ENCODE measurements around the gene CALU. TPM values are rescaled to one million over a fixed set of nuclear protein-coding genes. Genes with fewer than 3 reads are reported as not detected.

CALU gene
- total RNA-seq, 6 donors from 2014 or later, result 25.1 to 113 (median 76.6) TPM

DNA sequence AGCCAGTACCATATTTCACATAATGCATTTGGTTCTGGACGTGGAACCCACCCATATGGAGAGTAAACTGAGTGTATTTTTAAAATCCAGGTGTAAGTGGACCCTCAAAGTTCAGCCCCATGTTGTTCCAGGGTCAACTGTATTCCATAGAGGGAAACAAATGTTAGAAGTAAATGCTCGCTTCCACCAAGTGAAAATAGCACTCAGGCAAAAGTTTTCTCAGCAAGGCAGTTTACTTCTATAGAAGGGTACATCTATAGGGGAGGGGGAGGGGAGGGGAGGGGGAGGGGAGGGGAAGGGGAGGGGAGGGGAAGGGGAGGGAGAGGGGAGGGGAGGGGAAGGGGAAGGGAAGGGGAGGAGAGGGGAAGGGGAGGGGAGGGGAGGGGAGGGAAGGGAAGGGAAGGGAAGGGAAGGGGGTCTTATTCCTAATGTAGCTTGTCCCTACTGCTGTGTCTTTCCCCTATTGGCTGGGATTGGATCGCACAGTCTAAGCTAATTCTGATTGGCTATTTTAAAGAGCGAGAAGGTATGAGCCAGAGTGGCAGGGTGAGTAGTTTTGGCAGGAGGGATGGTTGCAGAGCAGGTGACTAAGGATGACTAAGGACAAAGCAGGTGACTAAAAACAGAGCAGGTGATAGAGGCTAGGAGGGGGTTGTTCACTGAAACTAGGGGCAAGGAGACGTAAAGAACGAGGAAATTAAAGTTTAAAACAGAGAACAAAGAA lies 37.9 kb upstream of the CALU start:
- Histone ChIP-seq H3K9me3 (no peaks in the 10 kb centered on the region), H3K27ac (no peak overlapping the region), H3K36me3 (no peaks in the 10 kb centered on the region), H3K27me3 (peaks cover 0 to 22% (median 3%) of the 10 kb centered on the region in 4 donors), H3K4me1 (peaks cover 0 to 9% (median 7%) of the 10 kb centered on the region in 4 donors), H3K4me3 (no peak overlapping the region)
- 80 to 82% methylated on average over 6 of the region's 6 CpGs for WGBS, 2 donors
- ATAC-seq (ENCODE audit: low FRiP score in 2 of 2) (no peak), DNase-seq (no peak)
- no peak for TF ChIP-seq POLR2A (IDR thresholded peaks at IDR 0.05)
- no peak for TF ChIP-seq POLR2AphosphoS5 (IDR thresholded peaks at IDR 0.05)
- TF ChIP-seq, protein P1, sequence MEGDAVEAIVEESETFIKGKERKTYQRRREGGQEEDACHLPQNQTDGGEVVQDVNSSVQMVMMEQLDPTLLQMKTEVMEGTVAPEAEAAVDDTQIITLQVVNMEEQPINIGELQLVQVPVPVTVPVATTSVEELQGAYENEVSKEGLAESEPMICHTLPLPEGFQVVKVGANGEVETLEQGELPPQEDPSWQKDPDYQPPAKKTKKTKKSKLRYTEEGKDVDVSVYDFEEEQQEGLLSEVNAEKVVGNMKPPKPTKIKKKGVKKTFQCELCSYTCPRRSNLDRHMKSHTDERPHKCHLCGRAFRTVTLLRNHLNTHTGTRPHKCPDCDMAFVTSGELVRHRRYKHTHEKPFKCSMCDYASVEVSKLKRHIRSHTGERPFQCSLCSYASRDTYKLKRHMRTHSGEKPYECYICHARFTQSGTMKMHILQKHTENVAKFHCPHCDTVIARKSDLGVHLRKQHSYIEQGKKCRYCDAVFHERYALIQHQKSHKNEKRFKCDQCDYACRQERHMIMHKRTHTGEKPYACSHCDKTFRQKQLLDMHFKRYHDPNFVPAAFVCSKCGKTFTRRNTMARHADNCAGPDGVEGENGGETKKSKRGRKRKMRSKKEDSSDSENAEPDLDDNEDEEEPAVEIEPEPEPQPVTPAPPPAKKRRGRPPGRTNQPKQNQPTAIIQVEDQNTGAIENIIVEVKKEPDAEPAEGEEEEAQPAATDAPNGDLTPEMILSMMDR (IDR thresholded peaks at IDR 0.05), result no peak
- no peak for TF ChIP-seq EP300 (IDR thresholded peaks at IDR 0.05)

DNA sequence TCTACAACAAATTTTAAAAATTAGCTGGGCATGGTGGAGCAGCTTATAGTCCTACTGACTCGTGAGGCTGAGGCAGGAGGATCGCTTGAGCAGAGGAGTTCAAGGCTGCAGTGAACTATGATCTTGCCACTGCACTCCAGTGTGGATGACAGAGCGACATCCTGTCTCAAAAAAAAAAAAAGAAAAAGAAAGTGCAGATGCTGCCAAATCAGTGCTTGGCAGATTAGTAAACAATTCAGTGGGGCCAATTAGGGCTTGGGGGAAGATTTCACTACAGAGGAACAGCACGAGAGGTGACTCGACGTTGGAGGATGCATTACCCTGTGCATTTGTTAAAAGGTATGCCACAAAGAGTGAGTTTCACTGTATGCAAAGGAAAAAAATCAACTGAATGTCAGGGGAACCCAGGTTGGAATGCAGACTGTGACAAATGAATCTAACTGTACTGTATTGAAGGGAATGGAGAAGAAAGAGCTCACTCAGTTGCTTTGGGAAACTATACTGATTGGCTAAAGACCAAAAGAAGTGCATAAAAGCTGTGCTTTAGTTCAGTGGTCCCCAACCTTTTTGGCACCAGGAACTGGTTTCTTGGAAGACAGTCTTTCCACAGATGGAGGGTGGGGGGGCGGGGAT lies 35.4 kb upstream of the CALU start:
- no peak overlapping the region for H3K27ac ChIP-seq
- TF ChIP-seq, protein P1 (IDR thresholded peaks at IDR 0.05), result no peak
- no peak for TF ChIP-seq EP300 (IDR thresholded peaks at IDR 0.05)
- no peak for TF ChIP-seq POLR2A (IDR thresholded peaks at IDR 0.05)
- TF ChIP-seq POLR2AphosphoS5 (IDR thresholded peaks at IDR 0.05), result no peak
- no peaks in the 10 kb centered on the region for H3K9me3 ChIP-seq
- no peaks in the 10 kb centered on the region for H3K36me3 ChIP-seq
- no peak overlapping the region for H3K4me3 ChIP-seq
- ATAC-seq (ENCODE audit: low FRiP score in 2 of 2), result no peak
- peaks cover 0 to 2% (median 0%) of the 10 kb centered on the region in 4 donors for H3K27me3 ChIP-seq
- no peak for DNase-seq
- 53 to 62% methylated on average over 7 of the region's 7 CpGs for WGBS, 2 donors
- no peaks in the 10 kb centered on the region for H3K4me1 ChIP-seq

DNA sequence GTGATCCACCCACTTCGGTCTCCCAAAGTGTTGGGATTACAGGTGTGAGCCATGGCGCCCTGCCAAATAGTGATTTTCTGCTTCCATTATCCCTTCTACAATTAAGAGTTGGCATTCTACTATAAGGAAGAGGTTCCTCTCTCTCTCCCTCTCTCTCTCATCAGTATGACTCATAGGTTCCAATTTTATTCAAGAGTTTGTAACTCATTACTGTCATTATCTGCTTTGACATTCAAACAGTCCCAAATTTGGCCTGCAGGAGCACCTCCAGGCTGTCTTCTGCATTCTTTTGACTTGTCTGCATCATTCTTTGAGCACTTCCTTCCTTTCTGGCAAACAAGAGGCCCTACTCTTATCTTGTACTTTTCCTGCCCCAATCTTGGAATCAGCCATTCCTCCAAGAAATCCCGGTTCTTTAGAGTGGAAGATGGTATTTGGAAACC lies 33.2 kb upstream of the CALU start:
- 75 to 81% methylated on average over 3 of the region's 3 CpGs for WGBS, 2 donors
- no peaks in the 10 kb centered on the region for H3K9me3 ChIP-seq
- DNase-seq (no peak), ATAC-seq (ENCODE audit: low FRiP score in 2 of 2) (no peak)
- TF ChIP-seq POLR2AphosphoS5 (IDR thresholded peaks at IDR 0.05) (no peak), POLR2A (IDR thresholded peaks at IDR 0.05) (no peak), EP300 (IDR thresholded peaks at IDR 0.05) (no peak)
- TF ChIP-seq, protein P1 (IDR thresholded peaks at IDR 0.05), result no peak
- no peaks in the 10 kb centered on the region for H3K27me3 ChIP-seq
- H3K27ac ChIP-seq, result no peak overlapping the region
- no peak overlapping the region for H3K4me3 ChIP-seq
- H3K4me1 ChIP-seq, result peaks cover 0 to 9% (median 0%) of the 10 kb centered on the region in 4 donors
- H3K36me3 ChIP-seq, result no peaks in the 10 kb centered on the region

DNA sequence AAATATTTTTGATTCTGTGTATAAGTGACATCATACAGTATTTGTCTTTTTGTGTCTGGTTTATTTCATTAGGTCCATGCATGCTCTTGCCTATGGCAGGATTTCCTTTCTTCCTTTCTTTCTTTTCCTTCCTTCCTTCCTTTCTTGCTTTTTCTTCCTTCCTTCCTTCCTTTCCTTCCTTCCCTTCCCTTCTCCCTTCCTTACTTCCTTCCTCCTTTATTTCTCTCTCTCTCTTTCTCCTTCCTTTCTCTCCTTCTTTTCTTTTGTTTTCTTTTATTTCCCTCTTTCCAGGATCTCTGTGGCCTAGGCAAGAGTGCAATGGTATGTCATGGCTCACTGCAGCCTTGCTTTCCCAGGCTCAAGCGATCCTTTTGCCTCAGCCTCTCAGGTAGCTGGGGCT lies 31.4 kb upstream of the CALU start:
- 90 to 100% methylated on average over 1 of the region's 1 CpG for WGBS, 2 donors
- no peak for ATAC-seq (ENCODE audit: low FRiP score in 2 of 2)

More for the DNA sequence above, 31.4 kb upstream of the CALU start:
- Histone ChIP-seq H3K4me1 (peaks cover 0 to 9% (median 0%) of the 10 kb centered on the region in 4 donors), H3K27ac (no peak overlapping the region), H3K4me3 (no peak overlapping the region), H3K36me3 (no peaks in the 10 kb centered on the region), H3K27me3 (no peaks in the 10 kb centered on the region), H3K9me3 (no peaks in the 10 kb centered on the region)
- TF ChIP-seq, protein P1 (IDR thresholded peaks at IDR 0.05), result no peak
- TF ChIP-seq POLR2AphosphoS5 (IDR thresholded peaks at IDR 0.05) (no peak), POLR2A (IDR thresholded peaks at IDR 0.05) (no peak), EP300 (IDR thresholded peaks at IDR 0.05) (no peak)
- DNase-seq, result no peak
